Esophagus squamous epithelium (tissue), 4 donors: ENCODE results near the gene ATXN1.

ENCODE experiments used
- POLR2A ChIP-seq, 4 donors: fragments of 450-650 bp; IDR thresholded peaks; one replicate each; pipeline ENCODE4 v1.6.1; 2017; ENCODE audit warnings: antibody characterized with exemption in 4 of 4, mild to moderate bottlenecking in 4 of 4, moderate library complexity in 3 of 4
- TF ChIP-seq, protein P1 (sequence below), 6 experiments: fragments of 450-650 bp in 4 of 6; fragments of 200-600 bp in 2 of 6; sonication (generic) in 2 of 6; IDR thresholded peaks; one replicate each; pipeline ENCODE4 v1.5.1; 2016 to 2019; ENCODE audit warnings: antibody characterized with exemption in 6 of 6, mild to moderate bottlenecking in 4 of 6, moderate library complexity in 4 of 6

DNA sequence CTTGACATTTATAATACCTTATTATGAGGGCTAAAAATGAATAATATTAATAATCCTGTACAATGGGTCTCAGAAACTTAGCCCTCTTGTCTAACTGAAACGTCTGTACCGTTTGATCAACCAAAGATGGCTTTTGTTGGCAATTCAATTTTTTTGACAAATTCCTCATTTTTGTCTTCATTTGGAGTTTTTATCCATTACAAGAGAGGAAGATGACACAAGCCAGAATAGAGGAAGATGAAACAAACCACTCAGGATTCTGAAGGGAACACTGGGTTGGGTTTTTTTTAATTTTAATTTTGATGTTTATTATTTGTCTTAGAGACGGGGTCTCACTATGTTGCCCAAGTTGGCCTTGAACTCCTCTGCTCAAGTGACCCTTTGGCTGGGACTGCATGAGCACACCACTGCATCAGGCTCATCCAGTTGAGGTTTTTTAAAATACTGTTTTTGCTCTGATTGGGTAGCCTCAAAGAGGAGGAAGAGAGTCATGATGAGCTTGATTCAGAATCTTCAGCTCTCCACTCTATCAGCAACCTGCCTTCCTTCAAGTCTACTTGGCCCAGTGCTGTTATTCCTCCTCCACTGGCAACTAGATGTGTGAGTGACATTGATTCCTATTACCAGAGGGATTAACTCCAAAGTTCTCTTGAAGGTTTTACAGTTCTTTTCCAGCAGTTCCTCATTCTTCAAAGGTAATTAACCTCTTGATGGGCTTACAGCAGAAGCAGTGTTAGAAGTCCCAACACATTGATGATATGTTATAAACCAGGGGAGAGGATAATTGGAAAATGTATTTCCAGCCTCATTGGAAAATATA, 71.3 kb downstream of the ATXN1 start:
- TF ChIP-seq POLR2A (IDR thresholded peaks at IDR 0.05) = no peak
- TF ChIP-seq, protein P1, sequence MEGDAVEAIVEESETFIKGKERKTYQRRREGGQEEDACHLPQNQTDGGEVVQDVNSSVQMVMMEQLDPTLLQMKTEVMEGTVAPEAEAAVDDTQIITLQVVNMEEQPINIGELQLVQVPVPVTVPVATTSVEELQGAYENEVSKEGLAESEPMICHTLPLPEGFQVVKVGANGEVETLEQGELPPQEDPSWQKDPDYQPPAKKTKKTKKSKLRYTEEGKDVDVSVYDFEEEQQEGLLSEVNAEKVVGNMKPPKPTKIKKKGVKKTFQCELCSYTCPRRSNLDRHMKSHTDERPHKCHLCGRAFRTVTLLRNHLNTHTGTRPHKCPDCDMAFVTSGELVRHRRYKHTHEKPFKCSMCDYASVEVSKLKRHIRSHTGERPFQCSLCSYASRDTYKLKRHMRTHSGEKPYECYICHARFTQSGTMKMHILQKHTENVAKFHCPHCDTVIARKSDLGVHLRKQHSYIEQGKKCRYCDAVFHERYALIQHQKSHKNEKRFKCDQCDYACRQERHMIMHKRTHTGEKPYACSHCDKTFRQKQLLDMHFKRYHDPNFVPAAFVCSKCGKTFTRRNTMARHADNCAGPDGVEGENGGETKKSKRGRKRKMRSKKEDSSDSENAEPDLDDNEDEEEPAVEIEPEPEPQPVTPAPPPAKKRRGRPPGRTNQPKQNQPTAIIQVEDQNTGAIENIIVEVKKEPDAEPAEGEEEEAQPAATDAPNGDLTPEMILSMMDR (IDR thresholded peaks at IDR 0.05) = no peak
